GM19397 (cell line): Measurements from ENCODE around the gene PDGFRB.

ENCODE experiments used
- ATAC-seq: cut with Tn5 transposase; IDR thresholded peaks from one replicate; pipeline ENCODE4 v1.9.1; 2021; ENCODE audit warnings: mild to moderate bottlenecking, moderate library complexity; ENCODE audit not compliant: unreplicated experiment

Gene PDGFRB

GRCh38 chr5:150182774-150183173 lies 27.1 kb upstream of the PDGFRB start:
- no peak for ATAC-seq

DNA sequence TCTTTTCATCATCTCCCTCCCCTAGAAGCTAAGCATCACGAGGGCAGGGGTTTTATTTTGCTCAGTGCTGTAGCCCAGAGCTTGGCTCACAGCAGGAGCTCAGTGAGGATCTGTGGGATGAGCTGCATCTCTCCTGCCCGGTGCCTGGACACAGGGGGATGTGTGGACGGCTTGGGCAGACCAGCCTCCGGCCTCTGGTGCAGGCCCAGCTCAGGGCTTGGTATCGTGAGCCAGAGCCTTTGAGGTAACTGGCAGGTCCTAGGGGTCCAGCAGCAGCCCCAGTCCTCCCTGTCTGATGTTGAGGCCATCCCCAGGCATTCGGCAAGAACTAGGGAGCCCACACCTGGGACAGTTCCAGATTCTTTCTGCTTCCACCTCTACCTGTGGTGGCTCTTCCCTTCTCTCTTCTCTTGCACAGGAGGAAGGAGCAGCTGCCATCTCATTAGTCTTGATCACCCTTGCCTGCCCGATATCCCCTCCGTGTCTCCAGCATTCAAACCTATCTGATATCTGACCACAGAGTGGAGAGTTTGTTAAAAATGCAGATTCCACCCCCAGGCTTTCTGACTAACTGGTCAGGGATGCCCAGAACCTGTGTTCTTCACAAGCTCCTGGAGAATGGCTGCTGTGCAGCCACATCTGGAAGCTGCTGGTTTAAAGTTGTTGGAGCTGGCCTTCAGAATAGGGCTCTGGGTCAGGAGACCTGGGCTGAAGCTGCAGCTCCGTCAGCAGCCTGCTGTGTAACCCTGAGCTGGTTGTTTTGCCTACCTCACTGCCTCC lies 26.3 kb upstream of the PDGFRB start:
- no peak for ATAC-seq

- no peak for ATAC-seq
Observed at GRCh38 chr5:150181027-150181426, 25.4 kb upstream of the PDGFRB start.

GRCh38 chr5:150180241-150181026 lies 24.8 kb upstream of the PDGFRB start:
- ATAC-seq, result no peak

GRCh38 chr5:150179019-150179620 lies 23.5 kb upstream of the PDGFRB start:
- no peak for ATAC-seq

DNA sequence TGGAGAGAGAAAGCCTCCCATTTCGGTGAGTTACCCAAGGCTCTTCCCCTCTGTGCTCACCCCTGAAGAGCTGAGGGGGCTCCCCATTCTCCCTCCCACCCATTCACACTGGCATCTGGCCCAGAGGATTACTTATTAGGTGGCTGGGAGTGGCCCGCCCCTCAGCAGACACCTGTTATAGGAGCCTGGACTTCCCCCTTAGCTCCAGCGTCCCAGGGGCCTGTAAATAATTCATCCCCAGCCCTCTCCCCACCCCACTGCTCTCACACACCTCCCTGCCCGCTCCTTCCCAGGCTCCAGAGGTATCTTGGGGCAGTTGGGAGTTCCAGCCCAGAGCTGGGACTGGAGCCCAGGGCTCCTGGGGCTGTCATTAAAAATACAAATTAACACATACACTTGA lies 22.6 kb upstream of the PDGFRB start:
- no peak for ATAC-seq

GRCh38 chr5:150177721-150178120 lies 22.1 kb upstream of the PDGFRB start:
- ATAC-seq, result no peak

DNA sequence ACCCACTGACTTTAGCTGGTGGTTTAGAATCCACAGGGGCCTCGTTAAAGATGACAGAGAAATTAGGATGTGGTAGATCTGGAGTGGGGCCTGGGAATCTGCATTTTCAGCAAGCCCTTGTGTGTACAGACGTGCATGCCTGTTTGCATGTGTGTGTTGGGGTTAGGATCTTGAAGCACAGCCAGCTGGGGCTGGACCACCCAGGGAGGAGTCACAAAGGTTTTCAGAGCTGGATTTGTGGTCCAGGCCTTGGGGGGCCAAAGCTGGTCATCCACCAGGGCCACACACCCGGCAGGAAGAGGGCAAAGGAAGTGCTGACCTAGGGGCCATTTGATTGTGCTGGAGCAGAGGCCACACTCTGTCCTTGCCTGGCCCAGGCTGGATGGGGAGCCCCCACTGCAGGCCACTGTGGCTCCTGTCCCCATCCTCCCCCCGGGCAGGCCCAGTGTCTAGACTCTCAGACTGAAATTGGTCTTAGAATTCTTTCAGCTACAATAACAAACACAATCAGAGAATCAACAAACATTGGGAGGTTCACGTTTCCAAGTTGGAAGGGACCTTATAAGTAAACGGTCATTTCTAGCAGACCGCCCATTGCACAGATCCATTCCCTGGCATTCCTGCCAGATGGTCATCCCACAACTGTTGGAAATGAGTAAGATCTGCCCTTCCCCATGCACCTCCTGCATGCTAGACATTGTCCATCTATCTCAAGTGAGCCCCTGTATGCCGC lies 21.3 kb upstream of the PDGFRB start:
- no peak for ATAC-seq

- no peak for ATAC-seq
Observed at GRCh38 chr5:150175536-150175935, 19.9 kb upstream of the PDGFRB start.

DNA sequence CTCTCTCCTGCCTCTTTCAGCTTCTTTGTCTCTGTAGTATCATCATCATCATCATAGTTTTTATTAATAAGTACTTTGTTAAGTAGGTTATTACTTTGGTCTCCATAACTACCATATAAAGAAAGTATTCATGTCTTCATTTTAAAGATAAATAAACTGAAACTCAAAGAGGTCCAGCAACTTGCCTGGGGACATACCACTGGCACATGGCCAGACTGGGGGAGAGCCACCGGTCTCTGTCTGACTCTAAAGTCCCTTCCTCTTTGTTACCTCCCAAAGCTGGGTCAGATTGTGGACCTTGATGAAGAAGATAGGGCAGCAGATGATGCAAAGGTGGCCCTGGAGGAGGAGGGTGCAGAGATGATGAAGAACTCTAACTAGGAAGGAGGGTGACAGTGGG lies 19.4 kb upstream of the PDGFRB start:
- ATAC-seq, result no peak

- ATAC-seq, result no peak
Observed at GRCh38 chr5:150174285-150174684, 18.6 kb upstream of the PDGFRB start.

GRCh38 chr5:150173161-150173560 lies 17.5 kb upstream of the PDGFRB start:
- ATAC-seq, result no peak

- ATAC-seq, result no peak
Observed at GRCh38 chr5:150172556-150172955, 16.9 kb upstream of the PDGFRB start.

GRCh38 chr5:150172145-150172544 lies 16.5 kb upstream of the PDGFRB start:
- no peak for ATAC-seq

DNA sequence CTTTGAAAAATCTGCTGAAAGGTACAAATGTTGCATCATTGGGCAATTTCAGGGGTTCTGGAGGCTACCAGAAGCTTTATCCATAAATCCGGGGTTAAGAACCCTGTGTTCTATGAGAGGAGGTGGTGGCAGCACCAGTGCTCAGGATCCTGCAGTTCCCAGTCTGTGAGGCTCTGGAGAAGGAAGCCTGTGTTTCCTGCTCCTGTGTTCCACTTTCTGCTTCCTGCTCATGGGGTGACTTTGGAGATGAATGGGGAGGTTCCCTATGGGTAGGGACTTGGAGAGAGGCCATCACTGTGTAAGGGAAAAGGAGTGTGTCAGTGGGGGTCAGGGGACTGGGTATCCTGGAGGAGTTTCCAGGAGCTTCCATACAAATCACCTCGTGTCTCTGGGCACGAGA lies 13.2 kb upstream of the PDGFRB start:
- no peak for ATAC-seq

DNA sequence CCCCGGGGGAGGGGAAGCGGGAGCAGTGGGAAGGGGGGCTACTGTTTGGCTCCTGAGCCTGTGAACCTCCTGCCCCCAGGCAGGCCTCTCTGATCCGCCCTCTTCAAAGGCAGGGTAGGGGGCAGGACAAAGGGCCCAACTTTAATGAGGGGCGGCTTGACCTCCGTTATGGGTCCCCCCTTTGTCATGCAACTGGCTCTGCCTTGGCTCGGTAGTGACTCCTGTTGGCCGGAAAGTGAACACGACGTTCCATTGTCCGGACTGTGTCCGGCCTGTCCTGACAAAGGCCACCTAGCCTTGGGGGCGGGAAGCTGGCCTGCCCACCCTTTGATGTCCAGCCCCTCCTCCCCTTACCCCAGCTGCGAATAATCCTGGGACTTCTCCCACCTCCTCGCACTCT lies 12.3 kb upstream of the PDGFRB start:
- no peak for ATAC-seq

- no peak for ATAC-seq
Observed at GRCh38 chr5:150167512-150167850, 11.8 kb upstream of the PDGFRB start.

GRCh38 chr5:150166650-150167511 lies 11.2 kb upstream of the PDGFRB start, which contains the start of gene CDX1:
TSS of gene CDX1 (plus strand) at chr5:150166778. CDS start at chr5:150166877, 99 bp downstream.
- ATAC-seq, result no peak

GRCh38 chr5:150166037-150166649 lies 10.5 kb upstream of the PDGFRB start:
- no peak for ATAC-seq
